Hematopoietic multipotent progenitor cell treated with erythropoietin and hydrocortisone succinate and interleukin-3 and kit ligand, for 17 days (in vitro differentiated cells): ENCODE data around the gene DHX58.

Source experiments
- DNase-seq: peaks from one replicate; pipeline ENCODE4 v3.0.0-alpha.2; 2015; ENCODE audit warnings: low spot score

DHX58 gene

GRCh38 chr17:42129109-42129837, 16.8 kb upstream of the DHX58 start:
- DNase-seq, result no peak

DNA sequence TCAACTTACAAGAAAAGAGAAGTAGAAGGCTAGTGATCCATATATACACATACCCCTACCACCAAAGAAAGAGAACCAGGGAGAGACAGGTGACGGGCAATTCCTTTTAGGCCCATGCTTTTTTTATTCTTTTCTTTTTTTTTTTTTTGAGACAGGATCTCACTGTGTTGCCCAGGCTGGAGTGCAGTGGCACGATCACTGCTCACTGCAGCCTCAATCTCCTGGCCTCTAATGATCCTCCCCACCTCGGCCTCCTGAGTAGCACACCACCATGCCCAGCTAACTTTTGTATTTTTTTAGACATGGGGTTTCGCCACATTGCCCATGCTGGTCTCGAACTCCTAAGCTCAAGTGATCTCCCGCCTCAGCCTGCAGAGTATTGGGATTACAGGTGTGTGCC, 14.9 kb upstream of the DHX58 start:
- DNase-seq, result no peak

DNA sequence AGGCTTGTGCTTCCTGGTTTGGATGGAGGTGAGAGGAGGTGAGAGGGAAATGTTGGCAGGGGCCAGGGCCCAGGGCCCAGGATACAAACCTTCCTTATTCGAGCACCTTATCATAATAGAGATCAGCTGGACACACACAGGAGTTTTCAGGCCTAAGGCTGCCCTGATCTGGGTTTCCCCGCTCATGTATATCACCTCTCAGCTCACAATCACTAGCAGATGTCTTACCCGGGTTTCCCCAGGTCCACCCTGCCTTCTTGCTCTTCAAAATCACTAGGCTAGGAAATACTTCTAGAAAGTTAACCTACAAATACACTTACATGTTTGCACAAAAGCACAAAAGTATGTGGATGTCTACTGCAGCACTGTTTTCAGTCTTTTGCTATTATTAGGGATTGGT, 14.3 kb upstream of the DHX58 start:
- DNase-seq, result no peak

DNA sequence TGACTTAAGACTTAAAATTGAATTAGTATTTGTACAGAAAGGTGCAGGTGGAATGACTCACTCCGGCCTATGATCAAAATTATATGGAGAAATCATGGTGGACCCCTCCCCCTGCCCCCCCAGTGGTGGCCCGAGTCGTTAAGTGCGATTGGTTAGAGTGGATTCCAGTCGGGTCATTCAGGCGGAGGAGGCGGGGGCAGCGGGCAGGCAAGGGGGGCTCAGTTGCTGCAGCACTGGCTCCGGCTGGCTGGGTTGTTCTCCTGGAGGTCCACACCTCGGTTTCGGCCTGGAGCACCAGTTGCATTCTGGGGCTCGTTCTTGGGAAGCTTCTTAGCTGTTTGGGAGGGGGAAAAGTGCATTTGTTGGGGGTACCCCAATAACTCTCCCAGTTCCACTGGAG, 13.1 kb upstream of the DHX58 start:
- DNase-seq, result no peak

GRCh38 chr17:42124256-42124655, 11.7 kb upstream of the DHX58 start:
- DNase-seq, result no peak

GRCh38 chr17:42122371-42123303, 10.1 kb upstream of the DHX58 start, which contains the start of gene HSPB9:
TSS of gene HSPB9 (plus strand) at chr17:42122804. CDS start at chr17:42122851, 47 bp downstream.
- no peak for DNase-seq

- peak; percentile 70 for DNase-seq
Observed at GRCh38 chr17:42120770-42121769, 8.6 kb upstream of the DHX58 start, which contains the start of gene KAT2A. TSS of gene KAT2A (minus strand) at chr17:42121367. CDS start at chr17:42121304, 63 bp downstream.

- no peak for DNase-seq
Observed at GRCh38 chr17:42120161-42120769, 7.8 kb upstream of the DHX58 start.

DNA sequence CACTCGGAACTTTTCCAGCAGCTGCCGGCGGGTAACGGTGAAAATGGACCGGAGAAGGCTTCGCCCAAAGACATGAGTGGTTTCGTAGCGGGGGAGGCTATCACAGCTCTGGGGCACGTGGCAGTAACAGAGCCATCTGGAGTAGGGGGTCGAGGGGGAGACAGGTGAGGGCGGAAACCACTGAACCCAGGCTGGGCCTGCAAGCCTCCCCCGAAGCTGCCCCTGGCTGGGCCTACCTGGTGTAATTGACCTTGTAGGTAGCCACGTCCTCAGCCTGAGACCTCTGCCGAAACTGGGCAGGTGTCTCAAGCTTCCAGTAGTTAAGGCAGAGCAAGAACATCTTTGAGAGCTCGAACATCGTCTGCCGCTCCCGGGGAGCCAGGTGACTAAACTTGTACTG, 6.8 kb upstream of the DHX58 start:
- no peak for DNase-seq

- peak; percentile 34 for DNase-seq
Observed at GRCh38 chr17:42118545-42118944, 6.0 kb upstream of the DHX58 start.

DNA sequence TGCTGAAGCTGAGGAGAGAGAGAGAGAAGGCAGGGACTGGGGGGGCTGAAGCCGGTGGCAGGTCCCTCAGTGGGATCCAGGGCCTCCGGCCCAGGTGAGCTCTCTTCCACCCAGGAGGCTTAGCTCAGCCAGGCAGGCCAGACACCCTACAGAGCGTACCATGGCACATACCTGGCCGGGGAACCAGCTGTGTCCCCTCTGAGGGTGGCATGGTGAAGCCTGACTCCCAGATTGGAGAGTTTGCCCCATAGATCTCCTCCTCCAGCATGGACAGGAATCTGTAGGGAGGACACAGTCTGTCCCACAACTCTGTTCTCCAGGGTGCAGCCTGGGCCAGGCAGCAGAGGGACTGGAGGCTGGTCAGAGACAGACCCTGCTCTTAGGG, 5.6 kb upstream of the DHX58 start:
- no peak for DNase-seq

GRCh38 chr17:42117397-42118125, 5.0 kb upstream of the DHX58 start:
- DNase-seq, result no peak

DNA sequence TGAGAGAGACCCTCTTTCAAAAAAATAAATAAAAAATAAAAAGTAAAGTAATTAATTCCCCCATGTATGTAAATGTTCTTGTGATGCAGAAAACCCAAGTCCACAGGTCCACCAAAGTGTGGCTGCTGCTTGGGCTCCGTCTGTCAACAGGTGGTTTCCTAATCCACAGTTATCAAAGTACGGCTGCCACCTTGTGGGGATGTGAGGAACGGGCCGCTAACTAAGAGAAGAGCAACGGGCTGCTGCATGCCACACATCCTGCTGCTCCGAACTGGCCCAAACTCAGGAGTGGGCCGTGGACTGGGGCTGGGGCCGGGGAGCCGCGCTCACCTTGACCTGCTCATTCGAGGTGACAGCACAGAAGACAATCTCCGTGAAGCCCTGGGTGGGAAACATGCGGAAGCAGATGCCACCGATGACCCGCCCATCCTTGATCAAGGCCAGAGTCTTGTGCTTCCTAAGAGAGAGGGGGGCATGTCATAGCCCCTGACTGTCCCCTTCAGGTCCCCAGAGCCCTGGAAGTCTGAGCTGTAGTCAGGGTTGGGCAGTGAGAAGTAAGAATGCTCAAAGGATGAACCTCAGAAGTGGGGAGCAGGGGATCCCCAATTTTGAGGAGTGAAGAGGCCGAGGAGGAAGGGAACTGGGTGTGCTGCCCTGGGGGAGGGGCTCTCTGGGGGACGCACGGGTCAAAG, 4.3 kb upstream of the DHX58 start:
- peak; percentile 83 for DNase-seq

GRCh38 chr17:42114118-42114517, 1.6 kb upstream of the DHX58 start:
- no peak for DNase-seq

DNA sequence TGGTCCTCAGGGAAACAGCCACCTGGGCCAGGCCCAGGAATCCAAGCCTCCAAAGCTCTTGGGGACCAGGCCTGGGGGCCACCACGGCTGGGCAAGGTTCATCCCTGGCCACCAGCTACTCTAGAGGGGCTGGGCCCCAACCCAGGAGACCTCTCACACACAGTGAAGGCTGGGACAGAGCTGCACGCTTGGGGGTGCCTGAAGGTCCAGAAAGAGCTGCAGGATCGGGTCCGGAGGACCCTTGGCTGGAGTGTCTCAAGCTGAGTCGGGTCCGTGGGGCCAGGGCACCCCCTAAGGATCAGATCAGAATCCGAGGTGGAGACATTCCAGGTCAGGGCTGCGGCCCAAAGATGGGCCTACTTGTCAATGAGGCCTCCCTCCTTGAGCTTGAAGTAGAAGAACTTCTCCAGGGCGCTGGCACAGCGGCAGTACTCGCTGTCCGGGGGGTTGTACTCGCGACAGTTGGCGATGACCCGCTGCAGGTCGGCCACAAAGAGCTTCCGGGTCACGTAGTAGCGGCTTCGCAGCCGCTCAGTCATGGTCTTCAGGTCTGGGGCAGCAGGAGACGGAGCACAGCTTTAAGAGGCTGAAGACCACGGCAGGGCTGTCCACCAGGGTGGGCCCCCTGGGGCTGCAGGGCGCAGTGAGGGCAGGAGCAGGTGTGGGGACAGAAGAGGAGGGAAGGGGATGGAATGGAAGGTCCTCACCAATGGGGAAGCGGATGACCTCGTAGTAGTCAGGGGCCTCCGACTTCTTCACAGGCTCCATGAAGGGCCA, 967 bp upstream of the DHX58 start:
- DNase-seq, result no peak

GRCh38 chr17:42111871-42112551, 503 bp downstream of the DHX58 start:
- DNase-seq, result peak; percentile 19

GRCh38 chr17:42111265-42111636, 1.3 kb downstream of the DHX58 start:
- DNase-seq, result no peak
